Stimulated activated memory B cell treated with anti-CD40 and anti-IgM and Interleukin-4, amounts not matched to agents 10 μg/mL and 1 μg/mL and 100 μg/mL, for 72 hours (primary cell): ENCODE measurements around the gene IDUA.

Experiments used
- ATAC-seq: fragments of 150-1000 bp; cut with Tn5 transposase; 2 replicates; pipeline ENCODE4 v1.10.0; 2021
- H3K27ac Mint-ChIP-seq: one replicate; pipeline ENCODE4 v1.8.0; 2022; ENCODE audit warnings: mild to moderate bottlenecking, mixed read lengths
- H3K27me3 Mint-ChIP-seq: one replicate; pipeline ENCODE4 v1.8.0; 2022; ENCODE audit warnings: mixed read lengths
- H3K36me3 Mint-ChIP-seq: one replicate; pipeline ENCODE4 v1.8.0; 2022; ENCODE audit warnings: mixed read lengths
- H3K4me1 Mint-ChIP-seq: one replicate; pipeline ENCODE4 v1.8.0; 2022; ENCODE audit warnings: mixed read lengths
- H3K4me3 Mint-ChIP-seq: one replicate; pipeline ENCODE4 v1.8.0; 2022; ENCODE audit warnings: mild to moderate bottlenecking, moderate library complexity, mixed read lengths
- H3K9me3 Mint-ChIP-seq: one replicate; pipeline ENCODE4 v1.8.0; 2022; ENCODE audit warnings: mixed read lengths

IDUA gene

DNA sequence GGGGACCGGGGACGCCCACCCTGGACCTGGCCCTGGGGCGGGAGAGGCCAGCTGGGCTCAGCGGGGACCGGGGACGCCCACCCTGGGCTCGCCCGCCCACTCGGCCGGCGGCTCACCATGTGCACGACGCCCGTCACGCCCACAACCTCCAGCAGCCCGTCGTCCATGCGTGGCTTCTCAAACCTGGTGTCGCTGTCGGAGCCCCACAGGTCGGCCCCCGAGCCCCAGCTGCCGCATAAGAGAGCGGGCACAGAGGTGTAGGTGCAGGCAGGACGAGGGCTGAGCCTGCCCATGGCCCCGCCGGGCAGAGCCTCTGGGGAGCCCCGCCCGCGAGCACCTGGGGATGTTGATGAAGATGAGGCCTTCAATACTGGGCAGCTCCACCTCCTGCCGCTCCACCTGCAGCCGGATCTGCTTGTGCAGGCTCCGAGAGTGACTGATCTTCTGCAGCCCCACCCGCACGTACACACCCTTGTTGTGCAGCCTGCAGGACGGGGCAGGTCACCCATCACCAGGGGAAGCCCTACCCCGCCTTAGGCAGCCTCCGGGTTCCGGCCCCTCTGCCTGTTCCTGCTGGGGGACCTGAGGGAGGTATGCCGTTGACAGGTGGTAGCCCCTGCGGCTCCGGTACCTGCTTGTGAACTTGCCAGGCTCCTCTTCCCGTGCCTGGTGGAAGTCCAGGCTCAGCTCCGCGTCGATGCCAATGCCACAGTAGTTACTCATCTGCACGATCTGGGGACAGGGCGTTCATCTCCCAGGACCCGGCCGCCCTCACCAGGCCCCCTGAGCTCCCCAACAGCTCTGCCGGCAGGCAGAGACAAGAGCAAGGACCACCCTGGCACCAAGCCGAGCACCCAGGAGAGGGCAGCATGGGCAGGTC lies 25.3 kb upstream of the IDUA start:
- no peak overlapping the region for H3K27ac Mint-ChIP-seq
- H3K36me3 Mint-ChIP-seq = peaks cover 32% of the 10 kb centered on the region
- H3K4me3 Mint-ChIP-seq = no peak overlapping the region
- peak; percentile 17 for ATAC-seq
- H3K9me3 Mint-ChIP-seq = no peaks in the 10 kb centered on the region
- no peaks in the 10 kb centered on the region for H3K27me3 Mint-ChIP-seq
- no peaks in the 10 kb centered on the region for H3K4me1 Mint-ChIP-seq

DNA sequence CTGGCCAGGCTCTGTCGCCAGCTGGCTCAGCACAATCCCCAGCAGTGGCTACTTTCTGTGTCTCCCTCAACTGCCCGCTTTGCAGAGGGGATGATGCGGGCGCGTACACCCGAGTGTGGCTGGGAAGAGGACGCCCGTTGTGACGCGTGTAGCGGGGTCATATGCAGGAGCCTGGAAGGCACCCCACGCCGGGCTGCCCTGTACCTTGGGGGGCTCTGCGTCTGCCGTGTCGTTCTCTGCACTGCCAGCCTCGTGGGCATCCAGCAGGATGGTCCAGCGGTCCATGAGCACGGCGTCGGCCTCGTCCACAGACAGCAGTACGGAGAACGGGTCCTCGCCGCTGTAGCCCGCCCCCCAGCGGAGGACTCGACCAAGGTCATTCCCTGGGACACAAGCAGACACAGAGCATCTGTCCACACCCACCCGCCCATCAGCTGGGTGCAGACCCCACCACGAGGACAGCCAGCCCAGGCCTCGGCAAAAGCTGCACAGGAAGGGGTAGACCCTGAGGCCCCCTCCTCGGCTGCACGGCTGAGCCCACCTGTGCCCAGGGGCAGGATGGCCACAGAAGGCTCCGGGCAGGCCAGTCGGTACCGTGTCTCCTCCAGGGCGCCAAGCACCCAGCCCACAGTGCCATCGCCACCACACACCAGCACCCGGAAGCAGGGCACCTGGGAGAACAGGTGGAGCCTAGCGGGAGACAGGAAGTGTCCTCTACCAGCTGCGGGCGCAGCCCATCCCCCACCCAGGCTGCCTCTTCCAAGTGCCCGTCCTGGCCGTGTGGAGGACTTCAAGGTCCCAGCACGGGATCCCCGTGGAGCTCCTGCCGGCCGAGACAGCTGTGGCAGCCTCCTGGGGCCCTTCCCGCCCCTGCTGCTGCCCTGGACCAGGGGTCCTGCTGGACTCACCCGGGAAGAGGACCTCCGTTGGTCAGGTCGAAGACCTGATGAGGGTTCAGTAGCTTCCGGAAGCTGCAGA lies 24.3 kb upstream of the IDUA start:
- no peak for ATAC-seq
- peaks cover 25% of the 10 kb centered on the region for H3K36me3 Mint-ChIP-seq
- H3K27me3 Mint-ChIP-seq = no peaks in the 10 kb centered on the region
- H3K4me1 Mint-ChIP-seq = no peaks in the 10 kb centered on the region
- no peak overlapping the region for H3K4me3 Mint-ChIP-seq
- no peak overlapping the region for H3K27ac Mint-ChIP-seq
- H3K9me3 Mint-ChIP-seq = no peaks in the 10 kb centered on the region

DNA sequence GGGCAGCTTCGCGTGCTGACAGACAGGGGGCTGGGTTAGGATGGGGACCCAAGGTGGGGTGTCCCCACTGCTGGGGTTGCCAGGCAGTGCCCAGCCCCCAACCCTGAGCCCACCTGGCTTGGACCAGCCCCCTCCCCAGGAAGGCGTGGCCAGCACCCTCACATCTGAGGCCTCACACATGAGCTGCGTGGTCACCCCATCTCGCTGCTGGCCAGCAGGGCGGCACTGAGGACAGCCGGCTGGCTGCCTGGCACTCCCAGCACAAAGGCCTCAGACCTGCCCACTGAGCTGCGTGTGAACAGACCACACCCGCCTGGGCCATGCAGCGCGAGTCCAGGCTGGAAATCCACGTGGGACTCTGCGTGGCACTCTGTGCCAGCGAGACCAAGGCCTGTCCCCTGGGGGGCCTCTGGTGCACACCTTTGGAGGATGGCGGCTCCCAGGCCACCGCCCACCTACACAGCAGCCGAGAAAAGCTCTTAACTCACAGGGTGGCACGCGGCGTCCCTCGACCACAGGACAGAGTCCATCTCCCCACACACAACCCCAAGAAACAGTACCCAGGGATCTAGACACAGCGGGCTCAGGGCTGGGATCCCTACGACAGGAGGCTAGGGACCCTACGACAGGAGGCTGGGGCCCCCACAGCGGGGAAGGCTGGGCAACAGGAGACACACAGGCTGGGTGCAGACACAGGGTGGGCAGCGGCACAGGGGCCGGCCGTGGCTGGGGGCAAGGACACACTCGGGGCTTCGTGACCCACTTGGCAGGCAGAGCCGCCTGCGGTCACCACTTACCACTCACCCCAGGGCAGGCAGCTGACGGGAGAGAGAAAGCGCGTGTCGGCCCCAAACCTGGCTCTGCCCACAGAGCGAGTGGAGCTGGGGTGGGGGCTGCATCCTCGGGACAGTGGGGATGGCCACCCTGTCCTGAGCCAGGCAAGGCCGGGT lies 23.3 kb upstream of the IDUA start:
- no peak for ATAC-seq
- H3K9me3 Mint-ChIP-seq = no peaks in the 10 kb centered on the region
- H3K27me3 Mint-ChIP-seq = no peaks in the 10 kb centered on the region
- H3K36me3 Mint-ChIP-seq = peaks cover 17% of the 10 kb centered on the region
- H3K4me3 Mint-ChIP-seq = no peak overlapping the region
- peaks cover under 1% of the 10 kb centered on the region for H3K4me1 Mint-ChIP-seq
- no peak overlapping the region for H3K27ac Mint-ChIP-seq

DNA sequence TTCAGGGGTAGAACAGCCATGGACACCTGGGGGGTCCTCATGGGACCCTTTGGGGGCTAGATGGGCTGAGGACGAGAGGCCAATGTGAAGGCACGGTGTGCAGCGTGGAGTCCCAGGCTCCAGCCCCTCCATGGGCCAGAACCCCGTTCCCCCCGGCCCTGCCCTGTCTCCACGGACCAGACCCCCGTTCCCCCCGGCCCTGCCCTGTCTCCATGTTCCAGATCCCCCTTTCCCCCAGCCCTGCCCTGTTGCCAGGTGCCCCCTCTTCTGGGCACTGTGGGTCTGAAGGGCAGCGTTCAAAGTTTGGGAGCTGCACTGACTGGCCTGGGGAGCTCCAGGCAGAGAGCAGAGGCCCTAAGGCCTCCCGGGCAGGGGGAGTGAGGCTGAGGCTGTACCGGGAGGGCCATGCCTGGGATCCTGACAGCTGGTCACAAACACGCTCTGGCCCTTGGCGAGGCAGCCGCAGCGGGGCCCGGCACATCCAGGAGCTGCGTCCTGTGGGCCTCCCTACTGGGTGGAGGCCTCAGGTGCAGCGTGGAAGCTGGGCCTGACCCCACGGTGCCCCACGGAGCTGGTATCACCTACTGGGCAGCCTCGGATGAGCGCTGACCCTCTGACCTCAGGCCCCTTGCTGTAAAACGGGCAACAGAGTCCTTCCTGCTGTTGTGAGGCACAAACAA lies 22.4 kb upstream of the IDUA start:
- Mint-ChIP-seq H3K4me3 (no peak overlapping the region), H3K36me3 (peaks cover 12% of the 10 kb centered on the region), H3K9me3 (no peaks in the 10 kb centered on the region), H3K27ac (no peak overlapping the region), H3K27me3 (no peaks in the 10 kb centered on the region), H3K4me1 (peaks cover 7% of the 10 kb centered on the region)
- no peak for ATAC-seq

DNA sequence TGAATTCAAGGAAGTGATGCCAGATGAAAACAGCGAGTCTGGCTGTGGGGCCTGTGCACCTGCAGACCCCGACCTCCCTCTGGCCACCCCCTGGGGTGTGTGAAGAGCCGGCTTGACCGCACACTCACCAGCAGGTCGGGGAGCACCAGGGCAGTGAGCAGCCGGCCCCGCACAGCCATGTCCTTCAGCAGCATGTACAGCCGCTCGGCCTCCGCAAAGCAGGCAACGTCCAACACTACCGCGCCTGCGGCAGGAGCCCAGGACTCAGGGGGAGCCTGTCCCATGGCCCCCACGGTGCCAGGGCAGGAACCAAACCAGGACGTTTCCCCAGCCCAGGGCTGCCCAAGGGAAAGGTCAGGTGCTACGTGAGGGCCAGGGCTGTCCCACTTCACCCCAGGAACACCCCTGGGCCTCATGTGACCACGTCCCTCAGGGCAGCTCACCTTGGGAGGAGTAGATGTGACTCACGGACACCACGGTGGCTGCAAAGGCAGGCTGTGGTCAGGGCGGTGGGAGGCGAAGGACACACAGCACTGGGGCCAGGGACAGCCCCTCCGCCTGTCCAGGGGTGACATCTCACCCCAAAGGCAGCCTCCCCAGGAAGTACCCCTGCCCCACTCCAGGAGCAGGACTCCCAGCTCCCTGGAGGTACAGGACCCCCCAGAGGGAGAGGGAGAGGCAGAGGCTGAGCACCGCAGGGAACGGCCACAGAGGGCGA lies 21.6 kb upstream of the IDUA start:
- no peak overlapping the region for H3K27ac Mint-ChIP-seq
- ATAC-seq = no peak
- no peaks in the 10 kb centered on the region for H3K27me3 Mint-ChIP-seq
- H3K9me3 Mint-ChIP-seq = no peaks in the 10 kb centered on the region
- peaks cover 12% of the 10 kb centered on the region for H3K36me3 Mint-ChIP-seq
- peaks cover 7% of the 10 kb centered on the region for H3K4me1 Mint-ChIP-seq
- H3K4me3 Mint-ChIP-seq = no peak overlapping the region

DNA sequence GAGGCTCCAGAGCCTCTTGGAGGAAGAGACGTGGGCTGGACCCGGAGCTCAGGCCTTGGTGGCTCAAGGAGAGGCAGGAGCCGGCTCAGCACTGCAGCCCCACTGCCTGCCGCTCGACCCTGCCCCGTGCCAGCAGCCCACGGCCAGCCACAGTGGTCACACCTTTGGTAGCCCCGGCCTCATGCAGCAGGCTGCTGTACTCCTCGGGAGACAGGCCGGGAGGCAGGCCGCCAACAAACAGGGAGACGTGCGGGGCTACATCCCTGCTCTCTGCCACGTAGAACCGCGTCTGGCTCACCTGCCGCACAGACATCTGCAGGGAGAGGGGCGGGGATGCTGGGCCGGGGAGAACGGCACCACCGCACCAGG lies 21.1 kb upstream of the IDUA start:
- no peak overlapping the region for H3K4me3 Mint-ChIP-seq
- no peaks in the 10 kb centered on the region for H3K27me3 Mint-ChIP-seq
- H3K4me1 Mint-ChIP-seq = peaks cover 7% of the 10 kb centered on the region
- no peak overlapping the region for H3K27ac Mint-ChIP-seq
- H3K9me3 Mint-ChIP-seq = no peaks in the 10 kb centered on the region
- ATAC-seq = no peak
- peaks cover 12% of the 10 kb centered on the region for H3K36me3 Mint-ChIP-seq

DNA sequence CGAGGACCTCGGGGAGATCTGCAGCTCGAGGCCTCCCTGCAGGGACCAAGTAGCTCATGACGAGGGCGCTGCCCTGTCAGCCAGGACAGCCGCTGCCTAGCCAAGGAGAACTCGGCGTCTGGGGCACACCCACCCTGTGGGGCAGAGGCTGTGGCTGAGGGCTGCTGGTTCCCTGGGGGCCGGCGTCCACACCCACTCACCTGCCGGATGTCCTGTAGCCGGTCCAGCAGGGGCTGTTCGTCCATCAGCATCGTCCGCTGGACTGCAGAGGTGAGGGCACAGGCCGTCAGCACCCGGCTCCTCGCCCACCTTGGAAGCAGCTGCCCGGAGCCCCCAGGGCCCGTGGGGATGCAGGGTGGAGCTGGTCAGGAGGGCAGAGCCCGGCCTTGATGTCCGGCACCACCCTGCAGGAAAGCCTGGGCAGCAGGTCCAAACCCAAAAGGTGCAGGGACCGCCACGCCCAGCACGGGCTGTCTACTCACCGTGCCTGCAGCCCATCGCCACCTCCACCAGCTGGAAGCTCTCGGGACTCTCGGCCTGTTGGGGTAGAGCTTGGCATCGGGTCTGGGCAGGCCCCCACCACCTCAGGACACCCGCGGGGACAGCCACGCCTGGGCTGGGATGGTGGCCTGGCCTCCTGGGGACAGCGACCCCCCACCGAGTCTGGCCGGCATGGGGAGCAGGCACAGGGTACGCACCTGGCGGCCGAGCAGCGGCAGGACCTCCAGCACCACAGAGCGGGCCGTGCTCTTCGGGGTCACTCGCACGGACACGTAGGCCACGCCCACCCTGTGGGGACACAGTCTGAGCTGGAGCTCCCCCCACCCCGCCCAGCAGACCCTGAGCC lies 20.4 kb upstream of the IDUA start:
- Mint-ChIP-seq H3K9me3 (no peaks in the 10 kb centered on the region), H3K27ac (no peak overlapping the region), H3K27me3 (no peaks in the 10 kb centered on the region), H3K36me3 (peaks cover 12% of the 10 kb centered on the region), H3K4me3 (no peak overlapping the region), H3K4me1 (peaks cover 13% of the 10 kb centered on the region)
- ATAC-seq = no peak

DNA sequence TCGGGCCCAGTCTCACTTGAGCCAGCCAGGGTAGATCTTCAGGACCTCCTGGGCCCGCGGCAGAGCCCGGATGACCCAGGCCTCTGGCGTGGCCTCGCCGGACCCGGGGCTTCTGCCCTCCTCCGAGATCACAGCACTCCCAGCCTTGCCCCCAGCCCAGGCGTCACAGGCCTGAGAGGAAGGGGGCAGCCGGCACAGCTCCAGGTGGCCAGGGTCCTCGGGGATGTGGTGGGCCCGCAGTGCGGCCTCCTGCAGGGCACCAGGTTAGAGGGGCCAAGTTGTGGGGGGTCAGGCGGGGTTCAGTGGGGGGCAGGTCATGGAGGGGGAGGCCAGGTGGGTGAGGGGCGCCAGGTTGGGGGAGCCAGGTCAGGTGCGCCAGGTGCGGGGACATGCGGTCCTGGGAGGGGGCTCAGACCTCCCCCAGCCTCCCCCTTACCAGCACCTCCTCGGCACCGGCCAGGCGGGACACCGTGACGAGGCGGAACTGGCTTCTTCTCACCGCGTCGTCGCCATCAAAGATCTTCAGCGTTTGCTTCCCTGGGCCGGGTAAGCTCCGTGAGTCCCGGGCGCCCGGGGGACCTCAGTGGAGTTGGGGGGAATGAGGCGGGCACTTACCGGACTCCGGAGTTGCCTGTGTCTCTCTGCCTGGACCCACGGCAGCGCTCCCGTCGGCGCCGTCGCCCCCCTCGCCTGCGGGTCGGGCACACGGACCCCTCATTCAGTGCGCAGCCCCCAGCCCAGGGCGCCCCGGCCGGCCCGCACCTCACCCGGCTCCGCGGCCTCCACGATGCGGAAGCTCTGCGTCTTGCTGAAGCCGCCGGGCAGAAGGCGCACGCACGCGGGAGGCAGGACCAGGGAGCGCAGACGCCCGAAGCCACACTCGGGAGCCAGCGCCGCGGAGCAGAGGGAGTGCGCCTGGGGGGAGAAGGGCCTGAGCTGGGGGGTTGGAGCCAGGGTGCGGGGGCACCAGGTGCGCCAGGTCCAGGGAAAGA lies 19.4 kb upstream of the IDUA start:
- ATAC-seq = peak; percentile 43
- no peak overlapping the region for H3K27ac Mint-ChIP-seq
- peaks cover 6% of the 10 kb centered on the region for H3K36me3 Mint-ChIP-seq
- peaks cover 21% of the 10 kb centered on the region for H3K4me1 Mint-ChIP-seq
- H3K27me3 Mint-ChIP-seq = no peaks in the 10 kb centered on the region
- H3K4me3 Mint-ChIP-seq = no peak overlapping the region
- H3K9me3 Mint-ChIP-seq = no peaks in the 10 kb centered on the region

DNA sequence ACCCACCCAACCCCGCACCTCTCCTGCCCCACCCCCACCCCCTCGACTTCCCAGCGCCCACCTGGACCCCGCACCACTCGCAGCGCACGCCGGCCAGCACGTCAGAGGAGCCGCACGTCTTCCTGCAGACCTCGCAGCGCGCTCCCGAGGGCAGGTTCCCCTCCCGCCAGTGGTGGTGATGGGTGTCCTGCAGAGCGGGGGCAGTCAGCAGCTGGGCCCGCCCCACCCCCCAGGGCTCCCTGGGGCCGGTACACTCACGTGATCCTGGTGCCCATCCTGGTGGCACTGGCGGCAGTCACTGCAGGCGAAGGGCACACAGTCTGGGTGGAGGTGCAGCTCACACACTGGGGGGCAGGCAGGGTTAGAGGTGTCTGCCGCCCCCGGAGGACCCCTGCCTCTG lies 18.6 kb upstream of the IDUA start:
- ATAC-seq = no peak
- H3K27me3 Mint-ChIP-seq = no peaks in the 10 kb centered on the region
- peak overlapping the region; percentile 29 for H3K4me3 Mint-ChIP-seq
- no peaks in the 10 kb centered on the region for H3K9me3 Mint-ChIP-seq
- H3K4me1 Mint-ChIP-seq = peaks cover 21% of the 10 kb centered on the region
- no peak overlapping the region for H3K27ac Mint-ChIP-seq
- H3K36me3 Mint-ChIP-seq = peaks cover 4% of the 10 kb centered on the region

DNA sequence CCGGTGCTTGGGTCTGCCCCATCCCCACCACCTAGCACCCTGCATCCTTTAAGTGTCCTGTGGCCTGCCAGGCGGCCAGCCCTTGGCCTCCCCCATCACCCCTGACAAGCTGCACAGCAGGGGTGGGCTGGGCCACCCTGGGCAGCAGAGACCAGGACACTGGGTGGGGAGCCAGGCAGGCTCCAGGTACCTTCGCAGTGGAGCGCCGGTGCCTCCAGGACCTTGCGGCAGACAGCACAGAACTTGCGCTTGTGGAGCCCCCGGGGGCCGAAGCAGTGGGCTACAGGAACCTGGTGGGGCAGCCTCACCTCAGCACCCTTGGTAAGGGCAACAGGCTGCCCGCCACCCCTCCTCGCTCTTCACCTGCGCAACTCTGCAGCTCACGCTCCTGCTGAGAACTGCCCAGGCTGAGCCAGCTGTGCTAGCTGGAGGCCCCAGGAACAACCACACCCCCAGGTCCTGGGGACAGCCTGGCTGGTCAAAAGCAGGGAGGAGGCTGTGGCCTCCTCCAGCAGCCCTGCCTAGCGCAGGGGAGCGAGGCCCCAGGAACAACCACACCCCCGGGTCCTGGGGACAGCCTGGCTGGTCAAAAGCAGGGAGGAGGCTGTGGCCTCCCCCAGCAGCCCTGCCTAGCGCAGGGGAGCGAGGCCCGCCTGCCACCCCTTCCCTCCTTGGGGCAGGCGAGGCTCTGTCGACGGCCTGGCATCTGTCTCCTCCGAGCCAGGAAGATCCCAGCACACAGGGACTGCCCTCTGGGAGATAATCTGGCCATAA lies 18.0 kb upstream of the IDUA start:
- H3K27me3 Mint-ChIP-seq = no peaks in the 10 kb centered on the region
- no peaks in the 10 kb centered on the region for H3K9me3 Mint-ChIP-seq
- H3K4me3 Mint-ChIP-seq = peak overlapping the region; percentile 29
- peaks cover 4% of the 10 kb centered on the region for H3K36me3 Mint-ChIP-seq
- peaks cover 21% of the 10 kb centered on the region for H3K4me1 Mint-ChIP-seq
- ATAC-seq = no peak
- no peak overlapping the region for H3K27ac Mint-ChIP-seq

DNA sequence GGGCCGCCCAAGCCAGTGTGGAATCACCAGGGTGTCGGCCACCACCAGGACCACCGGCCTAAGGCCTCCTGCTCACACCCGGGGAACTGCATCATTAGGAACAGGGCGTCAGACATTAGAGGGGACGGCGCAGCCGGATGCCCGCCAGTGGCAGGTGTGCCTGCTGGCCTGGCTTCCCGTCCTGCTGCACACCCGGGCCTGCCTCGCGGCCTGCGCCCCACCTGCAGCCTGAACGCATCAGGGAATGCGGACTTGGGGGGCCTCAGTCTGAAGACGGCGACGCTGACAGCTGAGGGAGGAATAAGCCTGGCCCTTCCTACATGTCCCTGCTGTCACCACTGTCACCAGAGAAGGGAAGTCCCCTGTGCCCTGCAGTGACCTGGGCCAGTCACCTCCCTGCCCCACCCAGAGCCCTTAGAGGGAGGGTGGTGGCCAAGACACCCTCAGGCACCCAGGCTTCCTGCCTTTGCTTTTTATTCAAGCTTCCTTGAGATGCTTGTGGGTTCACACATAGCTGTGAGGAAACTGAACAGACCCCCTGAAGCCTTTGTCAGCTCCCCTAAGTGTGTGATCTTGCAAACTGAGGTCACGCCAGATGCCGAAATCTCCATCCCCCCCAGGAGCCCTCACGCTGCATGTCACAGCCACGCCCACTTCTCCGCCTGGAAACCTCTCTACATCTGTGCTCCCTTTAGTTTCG lies 16.6 kb upstream of the IDUA start:
- H3K36me3 Mint-ChIP-seq = peaks cover 4% of the 10 kb centered on the region
- no peak overlapping the region for H3K27ac Mint-ChIP-seq
- no peaks in the 10 kb centered on the region for H3K9me3 Mint-ChIP-seq
- H3K4me3 Mint-ChIP-seq = no peak overlapping the region
- no peak for ATAC-seq
- H3K4me1 Mint-ChIP-seq = peaks cover 21% of the 10 kb centered on the region
- H3K27me3 Mint-ChIP-seq = no peaks in the 10 kb centered on the region
